ENCODE measurements around the gene PHTF1. TPM values are rescaled to one million over a fixed set of nuclear protein-coding genes. Genes with fewer than 3 reads are reported as not detected.

Gene PHTF1
- total RNA-seq, 1 experiment from 2014 or later, result 27.1 TPM

GRCh38 chr1:113647164-113647563 is 112.1 kb downstream of the PHTF1 start:
- no peak for DNase-seq (ENCODE audit: low spot score)
- in situ Hi-C loops (cut with HindIII; ENCODE audit: low sequenced_read_pairs), result no loop called here

Other genes starting within 250 kb of the PHTF1 start
- 7.4 and 13.6 TPM in 2 replicates for gene RSBN1, start 53.0 kb upstream of the PHTF1 start, total RNA-seq (2014; rRNA removed; shearing (Covaris generic))
- not detected in 2 replicates for gene PTPN22, start 112.2 kb upstream of the PHTF1 start, total RNA-seq (2014; rRNA removed; shearing (Covaris generic))
- gene BCL2L15, start 128.1 kb upstream of the PHTF1 start, total RNA-seq (2014; rRNA removed; shearing (Covaris generic)), result 0.64 TPM in 1 of 2 replicates, not detected in the other
- 4.1 and 5.6 TPM in 2 replicates for gene AP4B1, start 145.3 kb upstream of the PHTF1 start, total RNA-seq (2014; rRNA removed; shearing (Covaris generic))
- gene DCLRE1B, start 145.8 kb upstream of the PHTF1 start, total RNA-seq (2014; rRNA removed; shearing (Covaris generic)), result 12.3 and 13.1 TPM in 2 replicates
- 11.3 and 13.1 TPM in 2 replicates for gene HIPK1, start 169.8 kb upstream of the PHTF1 start, total RNA-seq (2014; rRNA removed; shearing (Covaris generic))
- gene OLFML3, start 220.0 kb upstream of the PHTF1 start, total RNA-seq (2014; rRNA removed; shearing (Covaris generic)), result 0.31 and 0.49 TPM in 2 replicates